DOHH2 (cell line): ENCODE data around the gene FUT7.

Experiments used
- H3F3A ChIP-seq: fragments of 200-600 bp; sonication (generic), shearing (Covaris generic); 2 replicates; pipeline ENCODE4 v1.6.0; 2016; ENCODE audit warnings: antibody characterized with exemption, mild to moderate bottlenecking; ENCODE audit not compliant: control insufficient read depth, insufficient read depth
- H3K27ac ChIP-seq: fragments of 200-600 bp; sonication (generic); 2 replicates; pipeline ENCODE4 v1.5.1; 2014; ENCODE audit warnings: low read depth, mild to moderate bottlenecking, low read length, moderate library complexity
- H3K27me3 ChIP-seq: fragments of 200-600 bp; sonication (generic); 2 replicates; pipeline ENCODE4 v1.6.1; 2014; ENCODE audit warnings: mild to moderate bottlenecking, low read length, mixed read lengths; ENCODE audit not compliant: control insufficient read depth
- H3K36me3 ChIP-seq: fragments of 200-600 bp; sonication (generic); 2 replicates; pipeline ENCODE4 v1.6.1; 2014; ENCODE audit warnings: mild to moderate bottlenecking, low read length, moderate library complexity, mixed read lengths; ENCODE audit not compliant: control insufficient read depth
- H3K4me1 ChIP-seq: fragments of 200-600 bp; sonication (generic); 2 replicates; pipeline ENCODE4 v1.6.1; 2014; ENCODE audit warnings: mild to moderate bottlenecking, low read length, mixed read lengths; ENCODE audit not compliant: control insufficient read depth
- H3K4me2 ChIP-seq: fragments of 200-600 bp; sonication (generic); 2 replicates; pipeline ENCODE4 v1.6.0; 2014; ENCODE audit warnings: mild to moderate bottlenecking, low read length, moderate library complexity
- H3K4me3 ChIP-seq: fragments of 200-600 bp; sonication (generic); 2 replicates; pipeline ENCODE4 v1.5.1; 2014; ENCODE audit warnings: mild to moderate bottlenecking, low read length, mixed read lengths
- H3K79me2 ChIP-seq: fragments of 200-600 bp; sonication (generic); 2 replicates; pipeline ENCODE4 v1.6.1; 2014; ENCODE audit warnings: mild to moderate bottlenecking, low read length, mixed read lengths; ENCODE audit not compliant: control insufficient read depth
- H3K9me2 ChIP-seq: fragments of 200-600 bp; sonication (generic); replicated peaks from 2 replicates; pipeline ENCODE4 v1.6.1; 2014; ENCODE audit warnings: mild to moderate bottlenecking, low read length, mixed read lengths; ENCODE audit not compliant: control insufficient read depth
- H3K9me3 ChIP-seq: fragments of 200-600 bp; sonication (generic); 2 replicates; pipeline ENCODE4 v1.6.1; 2014; ENCODE audit warnings: antibody characterized with exemption, low read length, mixed read lengths; ENCODE audit not compliant: control insufficient read depth, insufficient read depth
- H4K20me1 ChIP-seq: fragments of 200-600 bp; sonication (generic); 2 replicates; pipeline ENCODE4 v1.6.0; 2014; ENCODE audit warnings: low read depth, mild to moderate bottlenecking, antibody characterized with exemption, low read length, moderate library complexity; ENCODE audit not compliant: control insufficient read depth, insufficient read depth
- EZH2phosphoT487 ChIP-seq: fragments of 200-600 bp; sonication (generic); IDR thresholded peaks from 2 replicates; pipeline ENCODE4 v1.6.1; 2017; ENCODE audit warnings: borderline replicate concordance, mild to moderate bottlenecking, antibody characterized with exemption, low read length, moderate library complexity, mixed read lengths
- TF ChIP-seq, protein P1 (sequence below): fragments of 200-600 bp; sonication (generic); IDR thresholded peaks from one replicate; pipeline ENCODE4 v1.5.1; 2014; ENCODE audit warnings: antibody characterized with exemption, mild to moderate bottlenecking, low read depth, low read length; ENCODE audit not compliant: poor library complexity, severe bottlenecking

FUT7 gene

GRCh38 chr9:136996361-136997292 is 35.3 kb downstream of the FUT7 start, which contains the start of gene CLIC3:
CLIC3 (minus strand) TSS chr9:136996568; CDS start chr9:136996543, 25 bp downstream.
- H4K20me1 ChIP-seq = peaks cover 7% of the 10 kb centered on the region; the same call in 1 of the 2 replicates
- TF ChIP-seq, protein P1, sequence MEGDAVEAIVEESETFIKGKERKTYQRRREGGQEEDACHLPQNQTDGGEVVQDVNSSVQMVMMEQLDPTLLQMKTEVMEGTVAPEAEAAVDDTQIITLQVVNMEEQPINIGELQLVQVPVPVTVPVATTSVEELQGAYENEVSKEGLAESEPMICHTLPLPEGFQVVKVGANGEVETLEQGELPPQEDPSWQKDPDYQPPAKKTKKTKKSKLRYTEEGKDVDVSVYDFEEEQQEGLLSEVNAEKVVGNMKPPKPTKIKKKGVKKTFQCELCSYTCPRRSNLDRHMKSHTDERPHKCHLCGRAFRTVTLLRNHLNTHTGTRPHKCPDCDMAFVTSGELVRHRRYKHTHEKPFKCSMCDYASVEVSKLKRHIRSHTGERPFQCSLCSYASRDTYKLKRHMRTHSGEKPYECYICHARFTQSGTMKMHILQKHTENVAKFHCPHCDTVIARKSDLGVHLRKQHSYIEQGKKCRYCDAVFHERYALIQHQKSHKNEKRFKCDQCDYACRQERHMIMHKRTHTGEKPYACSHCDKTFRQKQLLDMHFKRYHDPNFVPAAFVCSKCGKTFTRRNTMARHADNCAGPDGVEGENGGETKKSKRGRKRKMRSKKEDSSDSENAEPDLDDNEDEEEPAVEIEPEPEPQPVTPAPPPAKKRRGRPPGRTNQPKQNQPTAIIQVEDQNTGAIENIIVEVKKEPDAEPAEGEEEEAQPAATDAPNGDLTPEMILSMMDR = no peak
- no peak for TF ChIP-seq EZH2phosphoT487
- no peaks in the 10 kb centered on the region for H3K9me2 ChIP-seq
- H3K27me3 ChIP-seq = peaks cover 28% of the 10 kb centered on the region
- peaks cover 42% of the 10 kb centered on the region for H3K4me1 ChIP-seq
- no peak within 1 kb of the TSS for H3K27ac ChIP-seq
- H3F3A ChIP-seq = no peaks in the 10 kb centered on the region
- peaks cover 10% of the 10 kb centered on the region for H3K79me2 ChIP-seq
- H3K4me3 ChIP-seq = no peak within 1 kb of the TSS
- H3K9me3 ChIP-seq = no peaks in the 10 kb centered on the region
- peak within 1 kb of the TSS; percentile 38 for H3K4me2 ChIP-seq
- peaks cover 8% of the 10 kb centered on the region for H3K36me3 ChIP-seq

GRCh38 chr9:136995772-136996311 is 36.0 kb downstream of the FUT7 start:
- H3K4me1 ChIP-seq = peaks cover 42% of the 10 kb centered on the region
- H3K79me2 ChIP-seq = peaks cover 10% of the 10 kb centered on the region
- H3K36me3 ChIP-seq = peaks cover 8% of the 10 kb centered on the region
- H3K4me3 ChIP-seq = no peak overlapping the region
- H3K9me3 ChIP-seq = no peaks in the 10 kb centered on the region
- peaks cover 7% of the 10 kb centered on the region; the same call in 1 of the 2 replicates for H4K20me1 ChIP-seq
- TF ChIP-seq, protein P1 = no peak
- TF ChIP-seq EZH2phosphoT487 = no peak
- peaks cover 28% of the 10 kb centered on the region for H3K27me3 ChIP-seq
- no peaks in the 10 kb centered on the region for H3K9me2 ChIP-seq
- no peak overlapping the region for H3K27ac ChIP-seq
- H3K4me2 ChIP-seq = peak overlapping the region; percentile 38
- no peaks in the 10 kb centered on the region for H3F3A ChIP-seq

GRCh38 chr9:136995362-136995761 is 36.5 kb downstream of the FUT7 start:
- Histone ChIP-seq H3K36me3 (peaks cover 8% of the 10 kb centered on the region), H3F3A (no peaks in the 10 kb centered on the region), H3K4me1 (peaks cover 38% of the 10 kb centered on the region), H3K27ac (no peak overlapping the region), H4K20me1 (peaks cover 7% of the 10 kb centered on the region; the same call in 1 of the 2 replicates), H3K9me3 (no peaks in the 10 kb centered on the region), H3K4me3 (no peak overlapping the region), H3K4me2 (no peak overlapping the region), H3K27me3 (peaks cover 31% of the 10 kb centered on the region), H3K9me2 (no peaks in the 10 kb centered on the region), H3K79me2 (peaks cover 10% of the 10 kb centered on the region)
- TF ChIP-seq EZH2phosphoT487 = no peak
- TF ChIP-seq, protein P1 = no peak
